ENCODE results near the gene PRR35. TPM values are rescaled to one million over a fixed set of nuclear protein-coding genes. Genes with fewer than 3 reads are reported as not detected.

PRR35 gene
- total RNA-seq, 1 experiment from 2014 or later = 0.41 TPM

DNA sequence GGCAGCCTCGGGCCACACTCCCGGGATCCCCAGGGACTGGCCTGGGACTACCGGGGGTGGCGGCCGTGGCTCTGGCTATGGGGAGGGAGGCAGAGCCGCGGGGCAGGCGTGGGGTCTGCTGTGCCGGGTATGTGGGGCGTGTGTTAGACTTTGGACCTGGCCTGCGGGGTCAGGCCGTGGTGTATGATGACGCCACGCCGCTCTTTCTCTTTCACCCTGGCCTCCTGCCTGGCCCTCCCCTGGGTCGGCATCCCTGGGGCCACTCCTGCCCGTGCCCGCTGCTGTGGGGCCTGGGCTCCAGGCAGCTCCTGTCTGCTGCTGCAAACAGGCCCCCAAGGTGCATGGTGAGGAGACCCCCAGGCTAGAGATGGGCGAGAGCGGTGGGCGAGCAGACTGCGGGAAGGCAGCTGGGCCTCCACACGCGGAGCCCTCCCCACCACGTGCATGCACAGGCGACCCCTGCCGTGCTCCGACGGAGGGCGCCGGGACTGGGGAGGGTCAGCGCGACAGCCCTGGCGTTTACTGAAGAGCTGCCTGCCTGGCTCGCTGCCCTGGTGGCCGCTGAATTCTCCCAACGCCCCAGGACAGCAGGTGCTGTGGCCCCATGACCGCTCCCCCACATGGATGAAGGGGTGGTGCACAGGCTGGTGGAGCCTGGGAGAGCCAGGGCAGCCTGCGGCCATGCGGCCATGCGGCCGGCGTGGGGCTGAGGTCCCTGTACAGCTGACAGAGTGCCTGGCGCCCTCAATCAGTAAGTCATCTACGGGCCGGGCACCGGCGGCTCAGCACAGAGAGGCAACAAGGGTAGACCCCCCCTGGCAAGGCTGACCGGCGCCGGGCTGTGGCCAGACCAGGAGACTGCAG is 16.7 kb upstream of the PRR35 start:
- in situ Hi-C loops (cut with HindIII; ENCODE audit: low sequenced_read_pairs) = no loop called here
- no peak for DNase-seq (ENCODE audit: low spot score)

DNA sequence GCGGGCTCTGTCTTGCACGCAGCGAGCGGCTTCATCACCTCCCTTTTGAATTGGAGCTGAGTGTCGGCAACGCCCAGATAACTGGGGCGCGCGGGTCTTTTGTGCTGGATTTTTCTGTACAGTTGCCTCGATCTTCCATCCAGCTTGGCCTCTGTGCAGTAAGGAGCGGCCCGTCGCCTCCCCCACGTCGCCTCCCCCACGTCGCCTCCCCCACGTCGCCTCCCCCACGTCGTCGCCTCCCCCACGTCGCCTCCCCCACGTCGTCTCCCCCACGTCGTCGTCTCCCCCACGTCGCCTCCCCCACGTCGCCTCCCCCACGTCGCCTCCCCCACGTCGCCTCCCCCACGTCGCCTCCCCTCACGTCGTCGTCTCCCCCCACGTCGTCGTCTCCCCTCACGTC is 15.7 kb upstream of the PRR35 start:
- in situ Hi-C loops (cut with HindIII; ENCODE audit: low sequenced_read_pairs) = no loop called here
- no peak for DNase-seq (ENCODE audit: low spot score)

- in situ Hi-C loops (cut with HindIII; ENCODE audit: low sequenced_read_pairs) = no loop called here
- DNase-seq (ENCODE audit: low spot score) = peak; percentile 92
These were observed 13.1 kb upstream of the PRR35 start for GRCh38 chr16:546909-547770.

DNA sequence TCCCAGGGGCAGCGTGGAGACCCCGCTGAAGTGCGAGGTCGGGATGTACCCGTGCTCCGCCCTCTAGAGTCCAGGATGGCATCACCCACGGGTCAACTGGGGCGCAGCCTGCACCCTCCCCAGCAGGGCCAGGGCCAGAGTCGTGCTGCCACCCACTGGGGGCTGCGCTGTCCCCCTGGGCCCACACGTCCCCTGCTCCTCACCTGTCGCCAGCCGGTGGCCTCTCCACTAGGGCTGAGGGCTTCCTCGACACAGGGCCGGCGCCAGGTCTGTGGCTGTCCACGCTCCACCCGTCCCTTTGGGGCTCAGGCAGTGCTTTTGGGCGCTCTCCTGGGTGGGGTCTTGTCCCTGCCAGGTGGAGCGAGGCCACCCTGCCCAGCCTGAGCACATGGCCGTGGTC is 11.6 kb upstream of the PRR35 start:
- in situ Hi-C loops (cut with HindIII; ENCODE audit: low sequenced_read_pairs) = no loop called here
- no peak for DNase-seq (ENCODE audit: low spot score)

GRCh38 chr16:549544-550263 is 10.5 kb upstream of the PRR35 start:
- in situ Hi-C loops (cut with HindIII; ENCODE audit: low sequenced_read_pairs) = no loop called here
- no peak for DNase-seq (ENCODE audit: low spot score)

DNA sequence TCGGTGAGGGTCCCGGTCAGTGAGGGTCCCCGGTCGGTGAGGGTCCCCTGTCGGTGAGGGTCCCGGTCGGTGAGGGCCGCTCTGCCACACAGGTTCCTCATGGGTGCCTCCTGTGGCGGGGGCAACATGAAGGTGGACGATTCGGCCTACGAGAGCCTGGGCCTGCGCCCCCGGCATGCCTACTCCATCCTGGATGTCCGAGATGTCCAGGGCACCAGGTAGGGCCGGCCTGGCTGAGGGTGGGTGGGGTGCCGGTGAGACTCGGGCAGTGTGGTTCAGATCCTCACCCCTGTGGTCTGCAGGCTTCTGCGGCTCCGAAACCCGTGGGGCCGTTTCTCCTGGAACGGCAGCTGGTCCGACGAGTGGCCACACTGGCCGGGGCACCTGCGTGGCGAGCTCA is 9.0 kb upstream of the PRR35 start:
- in situ Hi-C loops (cut with HindIII; ENCODE audit: low sequenced_read_pairs) = no loop called here
- no peak for DNase-seq (ENCODE audit: low spot score)

GRCh38 chr16:552171-552570 is 8.0 kb upstream of the PRR35 start:
- no peak for DNase-seq (ENCODE audit: low spot score)
- in situ Hi-C loops (cut with HindIII; ENCODE audit: low sequenced_read_pairs) = no loop called here

DNA sequence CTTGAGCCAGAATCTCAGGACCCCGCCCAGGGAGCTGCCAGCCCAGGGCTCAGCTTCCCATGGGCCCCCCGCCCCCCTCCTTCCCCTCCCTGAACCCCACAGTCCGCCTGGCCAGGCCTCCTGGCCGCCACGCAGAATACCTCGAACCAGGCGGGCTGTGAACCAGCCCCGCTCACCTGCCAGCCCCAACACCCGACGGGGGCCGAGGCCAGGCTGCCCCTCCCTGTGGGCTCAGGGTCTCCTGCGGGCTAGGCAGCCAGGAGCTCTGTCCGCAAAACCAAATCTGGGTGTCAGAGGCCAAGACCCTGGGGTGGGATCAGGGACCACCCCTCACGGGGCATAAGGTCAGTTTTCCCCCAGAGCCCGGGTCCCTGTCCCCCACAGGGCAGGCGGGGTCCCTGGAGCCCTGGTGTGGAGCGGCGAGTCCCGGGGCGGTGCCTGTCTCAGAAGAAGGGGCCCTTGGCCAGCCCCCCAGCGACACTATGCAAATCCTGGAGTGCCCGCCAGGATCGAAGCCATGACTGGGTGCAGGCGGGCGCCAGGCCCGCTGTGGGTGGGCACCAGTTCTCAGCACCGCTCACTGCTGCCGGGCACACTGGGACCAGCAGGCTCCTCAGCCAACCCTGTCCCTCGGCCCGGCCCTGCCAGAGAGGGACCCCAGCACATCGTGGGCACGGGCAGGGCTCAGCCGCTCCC is 6.4 kb upstream of the PRR35 start:
- in situ Hi-C loops (cut with HindIII; ENCODE audit: low sequenced_read_pairs) = no loop called here
- DNase-seq (ENCODE audit: low spot score) = no peak

DNA sequence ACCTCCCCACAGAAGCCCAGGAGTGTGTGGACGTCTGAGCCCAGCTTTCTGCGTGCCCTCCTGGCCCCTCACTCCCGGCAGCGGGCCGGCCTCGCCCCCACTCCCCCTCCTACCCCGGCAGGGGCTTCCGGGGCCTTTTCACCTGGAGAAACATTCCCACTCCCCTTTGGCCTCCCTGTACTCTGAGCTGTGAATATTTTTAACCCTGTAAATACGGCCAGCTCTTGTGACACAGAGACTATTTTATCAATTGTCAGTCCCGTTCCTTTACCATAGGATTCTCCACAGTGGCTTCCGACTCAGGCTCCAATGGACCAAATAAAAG is 5.9 kb upstream of the PRR35 start:
- in situ Hi-C loops (cut with HindIII; ENCODE audit: low sequenced_read_pairs) = no loop called here
- DNase-seq (ENCODE audit: low spot score) = no peak

DNA sequence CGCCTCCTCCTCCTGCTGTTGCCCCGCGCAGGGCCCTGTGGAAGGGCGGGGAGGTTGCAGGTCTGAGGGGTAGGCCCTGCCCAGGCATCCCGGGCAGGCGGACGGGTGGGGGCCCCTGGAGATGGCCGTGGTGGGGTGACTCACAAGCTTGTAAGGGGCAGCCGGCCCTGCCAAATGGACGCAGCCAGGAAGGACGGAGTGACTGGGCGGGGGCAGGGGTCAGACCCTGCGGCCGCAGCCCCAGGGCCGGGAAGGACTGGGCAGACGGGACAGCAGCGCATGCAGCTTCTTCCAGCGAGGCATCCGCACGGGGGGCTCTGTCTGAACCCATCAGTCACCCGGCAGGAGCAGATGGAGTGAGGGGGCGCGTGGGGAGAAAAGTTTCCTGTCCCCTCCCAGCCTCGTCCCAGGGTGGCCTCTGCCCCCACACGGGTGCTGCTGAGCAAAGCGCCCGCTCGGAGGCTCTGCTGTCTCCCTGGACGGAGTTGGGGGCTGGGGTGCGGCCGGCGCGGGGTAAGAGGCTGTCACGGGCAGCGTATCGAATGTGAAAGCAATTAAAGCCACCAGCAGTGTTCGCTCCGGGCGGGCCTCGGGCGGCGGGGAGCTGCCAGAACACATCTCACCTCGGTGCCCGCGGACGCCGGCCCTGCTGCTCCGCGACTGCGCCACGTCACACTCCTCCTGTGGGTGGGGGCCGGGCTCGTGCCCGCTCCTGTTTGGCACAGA is 5.4 kb upstream of the PRR35 start:
- in situ Hi-C loops (cut with HindIII; ENCODE audit: low sequenced_read_pairs) = no loop called here
- peak; percentile 50 for DNase-seq (ENCODE audit: low spot score)

- peak; percentile 78 for DNase-seq (ENCODE audit: low spot score)
- in situ Hi-C loops (cut with HindIII; ENCODE audit: low sequenced_read_pairs) = no loop called here
These were observed 4.4 kb upstream of the PRR35 start for GRCh38 chr16:555528-556473.

DNA sequence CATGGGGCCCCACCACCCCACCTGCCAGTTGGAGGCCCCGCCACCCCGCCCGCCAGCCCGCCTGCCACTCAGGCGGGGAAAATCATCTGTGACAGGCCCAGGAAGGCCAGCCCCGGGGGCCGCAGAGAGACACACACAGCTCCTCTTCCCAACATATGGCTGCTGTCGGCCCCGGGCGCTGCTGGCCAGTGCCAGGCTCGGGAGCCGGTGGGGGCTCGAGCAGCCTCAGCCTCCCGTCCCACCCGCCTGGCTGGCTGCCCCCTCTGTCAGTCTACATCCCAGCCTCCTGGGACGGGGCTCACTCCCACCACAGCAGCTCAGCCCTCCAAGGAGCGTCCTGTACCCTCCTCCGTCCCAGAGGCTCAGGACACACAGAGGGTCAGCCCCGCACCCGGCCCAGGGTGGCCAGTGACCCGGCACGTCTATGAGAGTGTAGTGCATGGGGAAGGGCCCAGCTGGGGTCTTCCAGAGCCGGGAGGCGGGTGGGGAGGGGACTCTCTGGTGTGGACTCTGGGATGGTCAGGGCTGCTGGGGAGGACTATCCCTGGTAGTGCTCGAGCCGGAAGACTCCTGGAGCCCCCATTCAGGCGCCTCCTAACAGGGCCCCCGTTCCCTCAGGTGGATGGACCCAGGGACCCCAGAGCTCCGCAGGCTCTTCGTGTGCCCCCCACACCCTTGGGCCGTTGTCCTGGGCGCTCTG is 3.6 kb upstream of the PRR35 start:
- in situ Hi-C loops (cut with HindIII; ENCODE audit: low sequenced_read_pairs) = no loop called here
- DNase-seq (ENCODE audit: low spot score) = peak; percentile 73

DNA sequence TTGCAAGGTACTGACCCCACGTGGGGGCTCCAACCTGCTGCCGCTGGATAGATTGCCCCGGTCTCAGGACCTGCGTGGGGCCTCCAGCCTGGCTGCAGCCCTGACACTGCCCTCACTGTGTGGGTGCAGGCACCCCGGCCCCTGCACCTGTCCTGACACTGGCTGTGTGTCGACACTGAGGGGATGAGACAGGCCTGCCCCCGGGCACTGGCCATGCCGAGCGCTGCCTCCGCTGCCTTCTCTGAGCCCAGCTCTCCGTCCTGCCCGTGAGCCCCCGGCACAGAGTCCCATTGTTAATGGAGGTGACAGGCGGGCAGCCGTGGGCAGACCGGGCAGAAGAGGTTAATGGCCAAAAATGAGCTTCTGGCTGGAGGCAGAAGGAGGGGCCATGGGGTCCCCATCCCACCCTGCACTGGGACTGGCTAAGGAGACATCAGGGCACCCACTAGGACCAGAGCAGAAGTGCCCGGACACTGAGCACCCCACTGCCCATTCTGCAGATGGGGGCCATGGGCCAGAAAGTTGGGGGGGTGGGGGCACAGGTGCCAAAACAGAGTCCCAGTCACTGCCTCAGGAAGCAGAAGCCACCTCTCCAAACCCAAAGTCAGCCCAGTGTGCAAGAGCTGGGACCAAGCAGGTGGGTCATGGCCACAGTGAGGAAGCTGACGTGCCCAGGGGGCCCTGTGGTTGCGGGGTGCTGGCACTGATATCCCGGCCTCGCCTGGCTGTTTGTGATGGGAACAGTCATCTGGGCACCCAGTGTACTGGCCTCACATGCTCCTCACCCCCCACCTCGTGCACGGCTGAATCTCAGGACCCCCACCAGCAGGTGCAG is 2.5 kb upstream of the PRR35 start:
- DNase-seq (ENCODE audit: low spot score) = no peak
- in situ Hi-C loops (cut with HindIII; ENCODE audit: low sequenced_read_pairs) = no loop called here

GRCh38 chr16:558298-559020 is 1.7 kb upstream of the PRR35 start:
- in situ Hi-C loops (cut with HindIII; ENCODE audit: low sequenced_read_pairs) = no loop called here
- peak; percentile 93 for DNase-seq (ENCODE audit: low spot score)

DNA sequence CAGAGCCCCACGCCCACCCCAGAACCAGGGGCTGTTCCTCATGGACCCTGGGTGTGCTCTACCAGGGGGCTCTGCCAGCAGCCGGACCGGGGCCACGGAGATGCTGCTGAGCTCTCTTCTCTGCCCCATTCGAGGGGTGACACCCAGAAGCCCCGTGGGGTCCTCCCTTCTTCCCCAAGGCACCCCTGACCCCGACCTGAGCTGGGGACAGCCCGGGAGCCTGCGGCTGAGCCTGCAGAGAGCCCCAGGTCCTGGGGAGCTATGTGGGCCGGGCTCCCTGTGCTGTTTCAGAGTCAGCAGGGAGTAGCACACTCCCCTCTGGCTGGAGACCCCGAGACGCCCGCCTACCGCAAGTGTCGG is 1.2 kb upstream of the PRR35 start:
- no peak for DNase-seq (ENCODE audit: low spot score)
- in situ Hi-C loops (cut with HindIII; ENCODE audit: low sequenced_read_pairs) = no loop called here
